HL-60 (cell line): ENCODE results near the gene EXOSC7.

Source experiments
- CTCF ChIP-seq: IDR thresholded peaks from one replicate; pipeline ENCODE4 v1.5.1; 2011; ENCODE audit warnings: low read length, control low read depth, inconsistent platforms; ENCODE audit not compliant: insufficient read depth
- GABPA ChIP-seq: IDR thresholded peaks from 2 replicates; pipeline ENCODE4 v1.6.1; 2012; ENCODE audit warnings: low read depth
- POLR2AphosphoS5 ChIP-seq: IDR thresholded peaks from 2 replicates; pipeline ENCODE4 v1.6.1; 2012; ENCODE audit warnings: low read depth
- REST ChIP-seq: IDR thresholded peaks from 2 replicates; pipeline ENCODE4 v1.6.1; 2012; ENCODE audit warnings: low read depth; ENCODE audit not compliant: insufficient replicate concordance
- SPI1 ChIP-seq: IDR thresholded peaks from 2 replicates; pipeline ENCODE4 v1.6.1; 2012; ENCODE audit warnings: low read depth, mild to moderate bottlenecking, borderline replicate concordance

- TF ChIP-seq CTCF, result no peak
- no peak for TF ChIP-seq POLR2AphosphoS5
- TF ChIP-seq REST, result no peak
- no peak for TF ChIP-seq GABPA
- no peak for TF ChIP-seq SPI1
These were observed 47.6 kb downstream of the EXOSC7 start for GRCh38 chr3:45023675-45024074.
